Measurements from ENCODE around the gene TMSB4X.
"Not testable (repeated sequence)": the region's sequence is repeated elsewhere in the genome, so short reads cannot be mapped to it uniquely, and the experiment has no call there.

The TMSB4X gene

DNA sequence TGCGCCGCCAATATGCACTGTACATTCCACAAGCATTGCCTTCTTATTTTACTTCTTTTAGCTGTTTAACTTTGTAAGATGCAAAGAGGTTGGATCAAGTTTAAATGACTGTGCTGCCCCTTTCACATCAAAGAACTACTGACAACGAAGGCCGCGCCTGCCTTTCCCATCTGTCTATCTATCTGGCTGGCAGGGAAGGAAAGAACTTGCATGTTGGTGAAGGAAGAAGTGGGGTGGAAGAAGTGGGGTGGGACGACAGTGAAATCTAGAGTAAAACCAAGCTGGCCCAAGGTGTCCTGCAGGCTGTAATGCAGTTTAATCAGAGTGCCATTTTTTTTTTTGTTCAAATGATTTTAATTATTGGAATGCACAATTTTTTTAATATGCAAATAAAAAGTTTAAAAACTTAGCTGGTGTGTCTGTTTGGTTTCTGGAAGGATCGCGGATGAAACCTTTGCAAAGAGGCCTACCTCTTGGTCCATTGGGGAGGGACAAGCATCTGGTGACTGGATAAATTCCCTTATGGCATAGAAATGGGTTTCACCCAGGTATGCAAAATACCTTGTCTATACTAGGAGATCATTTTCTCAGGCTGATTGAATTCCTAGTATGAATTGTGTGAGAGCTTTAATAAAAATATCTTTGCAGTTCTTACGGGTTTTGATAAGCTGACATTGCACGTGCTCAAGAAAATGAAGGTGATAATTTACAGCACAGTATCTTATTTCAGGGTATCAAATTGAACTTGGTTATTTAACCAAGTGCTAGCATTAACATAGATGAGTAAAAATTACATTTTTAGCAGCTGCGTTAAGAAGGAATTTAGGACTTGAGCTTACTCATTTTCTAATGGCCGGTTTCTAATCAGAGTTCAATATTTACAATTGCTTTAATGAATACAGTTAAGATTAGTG, 2.2 kb downstream of the TMSB4X start:
- not testable (repeated sequence) for DNase-seq

DNA sequence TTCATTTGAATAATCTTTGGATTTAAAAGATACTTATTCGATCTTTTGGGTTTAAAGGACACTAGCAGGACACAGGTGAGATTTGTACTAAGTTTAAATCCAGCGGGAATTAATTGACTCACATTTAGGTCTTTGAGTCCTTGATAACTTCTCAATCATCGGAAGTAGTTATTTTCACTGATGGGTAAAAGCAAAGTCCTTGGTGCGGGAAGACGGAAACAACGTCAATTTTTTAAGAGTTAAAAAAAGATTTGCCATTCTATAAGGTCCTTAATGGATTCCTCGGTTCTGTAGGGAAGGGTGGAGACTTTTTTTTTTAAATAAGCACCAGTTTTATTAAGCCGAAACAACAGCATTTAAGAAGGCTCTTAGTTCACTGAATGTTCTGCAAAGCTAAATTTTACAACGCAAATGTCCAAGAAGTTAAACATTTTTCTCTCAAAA, 2.9 kb downstream of the TMSB4X start:
- DNase-seq, result no peak

GRCh38 chrX:12978205-12979025, 3.5 kb downstream of the TMSB4X start:
- DNase-seq, result no peak

GRCh38 chrX:12979026-12979607, 4.2 kb downstream of the TMSB4X start:
- no peak for DNase-seq

DNA sequence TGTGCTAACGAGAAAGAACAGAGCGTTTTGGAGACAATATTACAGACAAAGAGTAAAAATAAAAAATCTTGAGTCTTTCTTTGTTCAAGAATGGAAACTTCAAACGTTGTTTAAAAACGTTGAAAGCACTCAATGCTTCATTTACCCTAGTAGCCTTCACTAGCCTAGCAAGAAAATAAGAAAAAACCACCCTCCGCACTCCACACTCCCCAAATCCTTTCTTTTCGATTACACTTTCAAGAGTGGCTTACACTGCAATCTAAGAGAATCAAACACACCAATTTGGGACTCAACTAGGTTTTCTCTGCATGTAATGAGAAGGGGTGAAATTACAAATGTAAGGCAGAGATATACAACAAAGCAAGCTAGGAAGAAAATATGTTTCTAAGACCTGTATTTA, 4.7 kb downstream of the TMSB4X start:
- DNase-seq, result no peak

GRCh38 chrX:12980039-12980438, 5.1 kb downstream of the TMSB4X start:
- not testable (repeated sequence) for DNase-seq

DNA sequence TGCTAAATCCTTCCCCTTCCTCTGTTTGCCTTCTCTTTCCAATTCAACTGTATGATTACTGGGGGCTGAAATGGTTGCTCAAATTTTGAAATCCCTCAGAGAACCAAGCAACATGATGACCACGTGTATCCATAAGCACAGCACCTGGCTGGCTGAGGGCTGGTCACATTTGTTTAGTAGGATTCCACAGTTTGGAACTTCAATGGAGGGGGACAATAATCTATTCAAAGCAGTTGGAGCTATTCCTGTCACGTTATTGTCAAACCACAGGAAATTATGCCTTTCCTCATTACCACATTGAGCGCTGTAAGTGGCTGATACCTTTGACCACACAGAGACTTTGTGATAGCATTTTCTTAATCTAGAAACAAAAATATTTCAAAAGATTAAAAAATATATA, 7.0 kb downstream of the TMSB4X start:
- no peak for DNase-seq

DNA sequence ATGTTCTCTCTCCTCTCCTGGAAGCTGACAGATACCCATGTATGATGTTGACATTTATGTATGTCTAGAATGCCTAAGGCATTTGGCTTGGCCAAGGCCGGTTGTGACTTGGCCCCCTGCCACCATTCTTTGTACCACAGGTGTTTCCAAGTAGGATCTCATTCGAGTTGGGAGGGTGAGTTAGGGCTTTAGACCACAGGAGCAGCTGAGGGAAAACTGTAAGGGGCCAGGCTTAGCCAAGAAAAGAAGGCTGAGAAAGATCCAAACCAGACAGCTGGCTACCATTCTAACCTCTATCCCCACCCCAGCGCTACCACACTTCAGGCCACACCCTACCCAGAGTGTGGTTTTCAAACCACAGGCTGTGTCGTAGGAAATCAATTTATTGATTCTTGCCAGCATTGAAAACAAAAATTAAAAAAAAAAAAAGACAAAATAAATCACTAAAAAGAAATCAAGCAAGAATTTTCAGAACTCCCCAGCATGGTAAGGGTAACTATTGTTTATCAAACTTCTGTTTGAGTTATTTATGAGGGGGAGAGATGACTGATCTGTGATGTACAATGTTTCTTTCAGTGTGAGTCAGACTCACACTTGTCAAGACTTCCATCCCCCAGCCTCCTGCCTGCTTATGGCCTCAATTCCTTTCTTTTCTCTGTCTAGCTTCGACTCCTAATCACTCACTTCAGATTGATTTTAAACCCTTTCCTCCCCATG, 9.9 kb downstream of the TMSB4X start:
- DNase-seq, result peak; percentile 73

GRCh38 chrX:12985331-12985730, 10.4 kb downstream of the TMSB4X start:
- no peak for DNase-seq

DNA sequence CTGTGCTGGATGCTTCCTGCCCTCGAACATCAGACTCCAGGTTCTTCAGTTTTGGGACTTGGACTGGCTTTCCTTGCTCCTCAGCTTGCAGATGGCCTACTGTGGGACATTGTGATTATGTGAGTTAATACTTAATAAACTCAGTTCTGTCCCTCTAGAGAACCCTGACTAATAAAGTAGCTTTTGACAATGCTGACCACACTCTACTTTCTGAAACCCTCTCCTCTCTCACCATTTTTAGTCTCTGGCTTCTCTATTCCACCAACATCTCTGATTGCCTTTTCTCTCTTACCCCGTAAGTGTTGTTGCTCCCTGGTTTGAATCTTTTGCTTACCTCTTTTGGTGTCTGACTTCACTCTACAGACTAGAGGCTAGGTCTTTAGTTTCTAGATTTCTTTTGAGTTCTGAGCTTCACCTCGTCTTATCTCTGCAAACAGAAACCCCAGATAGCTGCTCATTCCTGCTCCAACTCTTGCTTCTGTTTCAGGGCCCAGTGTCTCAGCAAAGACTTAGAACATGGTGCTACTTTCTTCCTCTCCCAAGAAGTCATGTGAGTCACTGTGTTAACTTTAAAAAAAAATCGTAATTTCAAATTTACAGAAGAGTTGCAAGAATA, 11.4 kb downstream of the TMSB4X start:
- no peak for DNase-seq

DNA sequence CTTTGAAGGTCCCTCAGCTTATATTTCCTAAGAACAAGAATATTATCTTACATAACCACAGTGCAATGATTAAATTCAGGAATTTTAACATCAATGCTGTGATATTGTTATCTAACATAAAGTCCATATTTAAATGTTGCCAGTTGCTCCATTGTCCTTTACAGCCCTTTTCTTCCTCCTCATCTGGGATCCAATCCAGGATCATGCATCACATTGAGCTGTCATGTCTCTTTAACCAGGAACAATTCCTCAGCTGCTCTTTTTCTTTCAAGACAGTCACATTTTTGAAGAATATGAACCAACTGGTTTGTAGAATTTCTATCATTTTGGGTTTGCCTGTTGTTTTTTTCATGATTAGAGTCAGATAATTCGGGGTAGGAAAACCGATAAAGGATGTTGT, 12.0 kb downstream of the TMSB4X start:
- no peak for DNase-seq

- DNase-seq, result no peak
Measured at GRCh38 chrX:12987340-12987739, 12.4 kb downstream of the TMSB4X start.

DNA sequence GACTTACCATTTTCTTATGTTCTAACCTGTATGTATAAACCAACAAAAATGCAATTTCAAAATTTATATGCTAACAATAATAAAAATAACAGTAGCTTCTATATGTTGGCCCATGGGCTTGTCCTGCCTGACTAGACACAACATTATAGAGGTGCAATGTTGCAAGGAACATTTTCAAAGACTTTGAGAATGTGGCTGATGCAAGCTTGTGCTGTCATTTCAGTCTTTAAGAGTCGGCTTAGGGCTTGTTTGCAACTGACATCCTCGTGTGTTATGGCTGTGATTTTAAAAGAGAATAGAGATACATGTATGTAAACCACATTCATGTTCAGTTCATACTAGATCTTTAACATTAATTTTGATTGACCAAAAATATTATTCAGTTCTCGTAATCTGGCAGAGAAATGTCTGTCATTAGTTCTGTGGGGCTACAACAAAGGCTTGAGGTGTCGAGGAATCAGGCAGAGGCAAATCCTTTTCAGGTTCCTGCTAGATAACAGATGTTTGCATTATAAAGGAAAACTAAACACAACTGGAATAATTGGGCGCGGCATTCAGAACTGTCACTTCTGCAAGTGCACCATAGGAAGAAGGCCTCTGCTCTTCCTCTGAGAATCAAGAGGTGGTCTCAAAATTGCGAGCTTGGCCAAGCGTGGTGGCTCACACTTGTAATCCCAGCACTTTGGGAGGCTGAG, 13.1 kb downstream of the TMSB4X start:
- DNase-seq, result no peak

DNA sequence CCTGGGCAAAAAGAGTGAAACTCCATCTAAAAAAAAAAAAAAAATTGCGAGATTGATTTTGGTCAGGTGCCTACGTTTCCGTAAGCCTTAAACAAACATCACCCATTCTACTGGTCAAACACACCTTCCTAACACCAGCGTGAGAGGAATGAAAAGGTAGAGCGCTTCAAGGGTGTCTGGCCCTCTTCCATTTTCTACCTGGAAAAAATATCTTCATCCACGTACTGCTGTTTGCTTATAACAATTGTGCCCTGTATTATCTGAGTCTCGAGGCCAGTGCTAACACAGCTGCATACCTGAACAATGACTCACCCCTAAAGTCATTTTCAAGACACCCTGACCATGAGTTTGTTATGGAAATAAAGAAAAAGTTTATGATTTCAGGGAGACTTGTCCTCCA, 13.9 kb downstream of the TMSB4X start:
- peak; percentile 57 for DNase-seq

GRCh38 chrX:12989461-12989860, 14.6 kb downstream of the TMSB4X start:
- DNase-seq, result no peak

DNA sequence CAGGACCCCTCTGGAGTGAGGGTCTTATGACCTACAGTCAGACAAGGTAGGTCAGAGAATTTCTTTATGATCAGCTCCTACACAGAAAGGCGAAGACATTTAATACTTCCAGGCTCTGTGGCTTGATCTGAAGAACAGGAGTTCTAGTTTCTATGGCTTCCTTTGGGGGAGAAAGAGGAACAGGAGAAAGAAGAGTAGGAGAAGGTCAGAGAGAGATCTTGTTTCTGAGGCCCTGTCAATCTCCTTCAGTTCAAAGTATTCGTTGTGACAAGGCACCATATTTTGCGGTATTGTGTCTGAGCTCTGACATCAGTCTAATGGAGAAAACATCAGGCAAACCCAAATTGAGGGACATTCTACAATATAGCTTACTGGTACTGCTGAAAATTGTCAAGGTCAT, 16.7 kb downstream of the TMSB4X start:
- no peak for DNase-seq

DNA sequence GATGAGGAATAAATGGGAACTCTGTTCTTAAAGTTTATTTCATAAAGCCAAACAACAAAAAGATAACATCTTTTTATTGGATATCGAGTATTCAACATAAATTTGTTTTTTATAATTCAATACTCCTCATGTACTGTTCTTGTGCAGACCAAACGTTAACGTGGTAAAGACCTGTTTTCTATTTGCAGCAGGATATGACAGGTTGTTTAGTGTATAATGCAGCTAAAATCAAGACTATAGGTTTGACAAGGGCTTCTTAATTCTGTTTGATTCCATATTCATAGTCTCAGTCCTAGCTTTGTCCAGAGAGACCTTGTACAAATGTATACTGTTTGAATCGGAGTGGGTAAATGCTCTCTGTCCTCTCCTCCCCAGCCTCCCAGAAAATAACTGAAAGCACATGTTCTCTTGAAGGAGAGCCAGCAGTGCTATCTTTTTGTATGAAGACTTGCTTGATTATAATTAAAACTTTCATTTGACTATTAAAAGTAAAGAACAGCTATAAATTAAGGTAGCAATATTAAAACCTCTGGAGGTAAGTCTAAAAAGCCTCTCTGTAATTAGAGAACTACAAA, 17.7 kb downstream of the TMSB4X start:
- DNase-seq, result no peak

- no peak for DNase-seq
Measured at GRCh38 chrX:12993826-12994225, 18.9 kb downstream of the TMSB4X start.

GRCh38 chrX:12994321-12994720, 19.4 kb downstream of the TMSB4X start:
- DNase-seq, result no peak

DNA sequence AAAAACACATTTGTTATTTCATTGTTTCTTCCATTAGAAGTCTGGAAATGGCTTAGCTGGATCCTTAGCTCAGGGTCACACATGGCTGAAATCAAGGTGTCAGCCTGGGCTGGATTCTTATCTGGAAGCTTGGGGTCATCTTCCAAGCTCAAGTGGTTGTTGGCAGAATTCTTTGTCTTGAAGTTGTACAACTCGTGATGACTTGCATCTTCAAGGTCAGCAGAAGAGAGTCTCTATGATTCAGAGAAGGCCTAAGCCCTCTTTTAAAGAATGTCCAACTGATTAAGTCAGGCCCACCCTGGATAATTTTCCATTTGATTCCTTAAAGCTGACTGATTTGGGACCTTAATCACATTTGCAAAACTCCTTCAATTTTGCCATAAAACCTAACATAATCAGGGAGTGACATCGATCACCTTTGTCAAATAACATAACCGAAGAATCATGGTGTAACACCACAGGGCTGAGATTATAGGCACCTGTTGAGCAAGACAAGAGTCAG, 22.1 kb downstream of the TMSB4X start:
- no peak for DNase-seq
